ENCODE results near the gene EPB41L4B.
"Not testable (repeated sequence)": the region's sequence is repeated elsewhere in the genome, so short reads cannot be mapped to it uniquely, and the experiment has no call there.

Gene EPB41L4B

GRCh38 chr9:109166171-109166770, 154.6 kb downstream of the EPB41L4B start:
- no peak for DNase-seq (ENCODE audit: low read depth in 2 of 2)

- no peak for DNase-seq (ENCODE audit: low read depth in 2 of 2)
These were observed 156.8 kb downstream of the EPB41L4B start for GRCh38 chr9:109164042-109164441.

GRCh38 chr9:109163194-109163593, 157.7 kb downstream of the EPB41L4B start:
- DNase-seq (ENCODE audit: low read depth in 2 of 2), result no peak

- DNase-seq (ENCODE audit: low read depth in 2 of 2), result no peak
These were observed 158.2 kb downstream of the EPB41L4B start for GRCh38 chr9:109162677-109163076.

GRCh38 chr9:109161471-109161870, 159.4 kb downstream of the EPB41L4B start:
- no peak for DNase-seq (ENCODE audit: low read depth in 2 of 2)

- no peak for DNase-seq (ENCODE audit: low read depth in 2 of 2)
These were observed 161.3 kb downstream of the EPB41L4B start for GRCh38 chr9:109159583-109159982.

- no peak for DNase-seq (ENCODE audit: low read depth in 2 of 2)
These were observed 162.2 kb downstream of the EPB41L4B start for GRCh38 chr9:109158651-109159050.

- DNase-seq (ENCODE audit: low read depth in 2 of 2), result no peak
These were observed 164.2 kb downstream of the EPB41L4B start for GRCh38 chr9:109156708-109157107.

GRCh38 chr9:109150925-109151545, 169.8 kb downstream of the EPB41L4B start:
- DNase-seq (ENCODE audit: low read depth in 2 of 2), result no peak

- DNase-seq (ENCODE audit: low read depth in 2 of 2), result no peak
These were observed 171.1 kb downstream of the EPB41L4B start for GRCh38 chr9:109149722-109150121.

GRCh38 chr9:109149089-109149488, 171.8 kb downstream of the EPB41L4B start:
- no peak for DNase-seq (ENCODE audit: low read depth in 2 of 2)

GRCh38 chr9:109145051-109145450, 175.8 kb downstream of the EPB41L4B start:
- no peak for DNase-seq (ENCODE audit: low read depth in 2 of 2)

GRCh38 chr9:109143881-109144562, 176.8 kb downstream of the EPB41L4B start:
- DNase-seq (ENCODE audit: low read depth in 2 of 2), result no peak

- no peak for DNase-seq (ENCODE audit: low read depth in 2 of 2)
These were observed 179.5 kb downstream of the EPB41L4B start for GRCh38 chr9:109141375-109141774.

GRCh38 chr9:109139851-109140250, 181.0 kb downstream of the EPB41L4B start:
- DNase-seq (ENCODE audit: low read depth in 2 of 2), result no peak

GRCh38 chr9:109138421-109138820, 182.4 kb downstream of the EPB41L4B start:
- DNase-seq (ENCODE audit: low read depth in 2 of 2), result no peak

- no peak for DNase-seq (ENCODE audit: low read depth in 2 of 2)
These were observed 186.7 kb downstream of the EPB41L4B start for GRCh38 chr9:109134167-109134578.

GRCh38 chr9:109133533-109133932, 187.3 kb downstream of the EPB41L4B start:
- no peak for DNase-seq (ENCODE audit: low read depth in 2 of 2)

- DNase-seq (ENCODE audit: low read depth in 2 of 2), result no peak
These were observed 188.3 kb downstream of the EPB41L4B start for GRCh38 chr9:109132567-109133021.

GRCh38 chr9:109129470-109130197, 191.2 kb downstream of the EPB41L4B start:
- DNase-seq (ENCODE audit: low read depth in 2 of 2), result no peak

GRCh38 chr9:109126671-109127070, 194.2 kb downstream of the EPB41L4B start:
- not testable (repeated sequence) for DNase-seq (ENCODE audit: low read depth in 2 of 2)

GRCh38 chr9:109124121-109124520, 196.7 kb downstream of the EPB41L4B start:
- no peak for DNase-seq (ENCODE audit: low read depth in 2 of 2)
